ENCODE data around the gene NEURL1. TPM values are rescaled to one million over a fixed set of nuclear protein-coding genes. Genes with fewer than 3 reads are reported as not detected.

Gene NEURL1
- total and polyA plus RNA-seq, 9 donors: 0.28 to 5.6 (median 3.1) TPM

- Histone ChIP-seq H3K27ac (peak overlapping the region in 1 of 2 donors; percentile 6), H3K4me1 (ENCODE audit: insufficient read depth) (peaks cover 14% of the 10 kb centered on the region), H3K4me3 (no peak overlapping the region), H3K27me3 (no peaks in the 10 kb centered on the region), H3K36me3 (no peaks in the 10 kb centered on the region), H3K9me3 (no peaks in the 10 kb centered on the region)
- WGBS, 3 donors: 24 to 46% (median 31%) methylated on average over 7 of the region's 7 CpGs
- peak; percentile 52 to 77 (median 65) for DNase-seq
- intact Hi-C loops (cut with DNase I): loop anchor here in 1 of 4 donors (10.0 kb wide), 1 partner anchor 193 kb away; no protein-coding TSS in a partner anchor
- TF ChIP-seq CTCF (IDR thresholded peaks at IDR 0.05): no peak
- TF ChIP-seq POLR2A (IDR thresholded peaks at IDR 0.05): no peak
- no peak for TF ChIP-seq EP300 (IDR thresholded peaks at IDR 0.05)
Observed at GRCh38 chr10:103491729-103492364, 1.7 kb upstream of the NEURL1 start.

GRCh38 chr10:103492655-103493261, 747 bp upstream of the NEURL1 start:
- no peak for DNase-seq
- 67 to 76% (median 72%) methylated on average over 5 of the region's 5 CpGs for WGBS, 3 donors
- Histone ChIP-seq H3K9me3 (no peaks in the 10 kb centered on the region), H3K27ac (peak overlapping the region in 1 of 2 donors; percentile 6), H3K4me3 (peak overlapping the region; percentile 51), H3K4me1 (ENCODE audit: insufficient read depth) (peaks cover 14% of the 10 kb centered on the region), H3K27me3 (no peaks in the 10 kb centered on the region), H3K36me3 (no peaks in the 10 kb centered on the region)
- TF ChIP-seq EP300 (IDR thresholded peaks at IDR 0.05): no peak
- TF ChIP-seq CTCF (IDR thresholded peaks at IDR 0.05): no peak
- no peak for TF ChIP-seq POLR2A (IDR thresholded peaks at IDR 0.05)
- intact Hi-C loops (cut with DNase I): loop anchor here in 1 of 4 donors (10.0 kb wide), 1 partner anchor 192 kb away; no protein-coding TSS in a partner anchor

- Histone ChIP-seq H3K4me1 (ENCODE audit: insufficient read depth) (peaks cover 14% of the 10 kb centered on the region), H3K36me3 (no peaks in the 10 kb centered on the region), H3K27me3 (no peaks in the 10 kb centered on the region), H3K9me3 (no peaks in the 10 kb centered on the region), H3K27ac (peak overlapping the region in 1 of 2 donors; percentile 62), H3K4me3 (peak overlapping the region; percentile 51)
- peak; percentile 48 to 72 (median 52) for DNase-seq
- 3 to 7% (median 3%) methylated on average over 39 to 92 of the region's 92 CpGs for WGBS, 3 donors
- TF ChIP-seq POLR2A (IDR thresholded peaks at IDR 0.05) (no peak), CTCF (IDR thresholded peaks at IDR 0.05) (no peak)
- intact Hi-C loops (cut with DNase I): loop anchor here in 1 of 4 donors (10.0 kb wide), 1 partner anchor 191 kb away; no protein-coding TSS in a partner anchor
Observed at GRCh38 chr10:103493916-103494877, 692 bp downstream of the NEURL1 start.

- no peaks in the 10 kb centered on the region for H3K9me3 ChIP-seq
- H3K27ac ChIP-seq: no peak overlapping the region
- intact Hi-C loops (cut with DNase I): loop anchor here in 1 of 4 donors (10.0 kb wide), 1 partner anchor 189 kb away; no protein-coding TSS in a partner anchor
- no peak for TF ChIP-seq EP300 (IDR thresholded peaks at IDR 0.05)
- TF ChIP-seq POLR2A (IDR thresholded peaks at IDR 0.05): no peak
- H3K27me3 ChIP-seq: no peaks in the 10 kb centered on the region
- no peak for DNase-seq
- H3K4me3 ChIP-seq: peak overlapping the region; percentile 51
- 88 to 91% (median 91%) methylated on average over 3 of the region's 3 CpGs for WGBS, 3 donors
- H3K4me1 ChIP-seq (ENCODE audit: insufficient read depth): peaks cover 14% of the 10 kb centered on the region
- no peaks in the 10 kb centered on the region for H3K36me3 ChIP-seq
Observed at GRCh38 chr10:103495321-103495720, 1.8 kb downstream of the NEURL1 start.

Data from ovary (tissue), 9 donors.